ENCODE results near the gene SOAT1. TPM values are rescaled to one million over a fixed set of nuclear protein-coding genes. Genes with fewer than 3 reads are reported as not detected.

SOAT1 gene
- total and polyA plus RNA-seq, 2 of the 8 experiments (the other 6 are each of a cell fraction or from before 2014, with no cell fraction given) = 2.7 to 4.7 TPM

- H3K56ac ChIP-seq (replicated peaks; ENCODE audit: insufficient read length, low read depth, low read length) = no peak overlapping the region
- H3K9me3 ChIP-seq (ENCODE audit: insufficient read depth in 2 of 2, low read depth in 1 of 2, low read length in 1 of 2) = no peaks in the 10 kb centered on the region
- H3K4me3 ChIP-seq (ENCODE audit: extremely low read depth in 1 of 4, insufficient read depth in 2 of 4, low read depth in 3 of 4, low read length in 4 of 4) = no peak overlapping the region
- H3K79me1 ChIP-seq (ENCODE audit: low read depth, low read length) = no peaks in the 10 kb centered on the region
- WGBS, 2 experiments (ENCODE audit: extremely low coverage in 1 of 2, insufficient coverage in 1 of 2, insufficient read length in 1 of 2, insufficient replicate concordance in 2 of 2, low coverage in 1 of 2, low lambda C conversion rate in 2 of 2, missing lambda C conversion rate in 1 of 2) = 76% methylated on average over 1 of the region's 1 CpG; no CpG with 5 or more reads in 1 of the 2 experiments
- H4K8ac ChIP-seq (ENCODE audit: extremely low read depth, insufficient read depth, low read length) = no peak overlapping the region
- ChIA-PET CTCF (ENCODE audit: partially characterized antibody) (interaction anchor here (0.7 kb wide), 1 partner anchor 45 kb away, joined by 3 read pairs; no protein-coding TSS in a partner anchor), POLR2A (ENCODE audit: partially characterized antibody) (no interaction called here)
- no peak overlapping the region for H2BK15ac ChIP-seq (ENCODE audit: low read length)
- DNase-seq (ENCODE audit: low read depth in 1 of 2, low spot score in 2 of 2) = no peak
- H3K9ac ChIP-seq (replicated peaks in 1 of 4; ENCODE audit: extremely low read depth in 1 of 4, low read depth in 3 of 4, low read length in 3 of 4) = no peak overlapping the region
- no peak overlapping the region for H2BK120ac ChIP-seq (replicated peaks; ENCODE audit: low read depth, low read length)
- H4K5ac ChIP-seq (ENCODE audit: insufficient read length, low read depth, low read length) = no peak overlapping the region
- no peak overlapping the region for H2AFZ ChIP-seq (ENCODE audit: low read length)
- no peaks in the 10 kb centered on the region for H3K36me3 ChIP-seq (ENCODE audit: control insufficient read depth in 2 of 4, insufficient read depth in 4 of 4, low read length in 3 of 4)
- no peaks in the 10 kb centered on the region for H3K23me2 ChIP-seq (ENCODE audit: low read depth, low read length)
- H4K91ac ChIP-seq (replicated peaks; ENCODE audit: insufficient read length, low read length) = no peak overlapping the region
- no peak overlapping the region for H3K18ac ChIP-seq (ENCODE audit: extremely low read depth, low read length)
- no peak overlapping the region for H3K27ac ChIP-seq (ENCODE audit: low read depth, low read length)
- no peak overlapping the region for H2BK20ac ChIP-seq (ENCODE audit: low read length)
- peaks cover 18 to 44% (median 38%) of the 10 kb centered on the region in 4 experiments for H3K27me3 ChIP-seq (replicated peaks in 1 of 4; ENCODE audit: control insufficient read depth in 3 of 4, extremely low read depth in 1 of 4, insufficient read depth in 3 of 4, low read length in 3 of 4)
- no peak overlapping the region for H3K14ac ChIP-seq (ENCODE audit: insufficient read length)
- no peak overlapping the region for H2BK12ac ChIP-seq (ENCODE audit: low read depth, low read length)
- H3K4ac ChIP-seq (replicated peaks; ENCODE audit: insufficient read length, low read depth, low read length) = no peak overlapping the region
- no peak overlapping the region for H3K4me2 ChIP-seq (ENCODE audit: insufficient read depth in 1 of 2, low read depth in 2 of 2, low read length in 2 of 2)
- H3K4me1 ChIP-seq (replicated peaks in 1 of 4; ENCODE audit: control insufficient read depth in 3 of 4, insufficient read depth in 4 of 4, low read length in 3 of 4) = peaks cover 0 to 7% (median 1%) of the 10 kb centered on the region in 4 experiments; a peak in 4 of 7 replicates
- no peak overlapping the region for H3K23ac ChIP-seq (ENCODE audit: insufficient read length)
- H3K79me2 ChIP-seq (ENCODE audit: control insufficient read depth in 1 of 2, insufficient read depth in 2 of 2, low read length in 2 of 2) = no peaks in the 10 kb centered on the region
- H4K20me1 ChIP-seq (replicated peaks in 1 of 2; ENCODE audit: control insufficient read depth in 1 of 2, insufficient read depth in 2 of 2, low read length in 2 of 2) = peaks cover 0 to 4% of the 10 kb centered on the region in 2 experiments
- no peak overlapping the region for H2AK5ac ChIP-seq (ENCODE audit: low read depth, low read length)
- FAIRE-seq = no peak
- H2BK5ac ChIP-seq (ENCODE audit: low read depth, low read length) = no peak overlapping the region
- TF ChIP-seq RBBP5 (IDR thresholded peaks at IDR 0.05; ENCODE audit: borderline replicate concordance, low read depth, low read length) = no peak
- no peak for TF ChIP-seq SIX5 (IDR thresholded peaks at IDR 0.05; ENCODE audit: low read depth, low read length)
- no peak for TF ChIP-seq SIRT6 (IDR thresholded peaks at IDR 0.05; ENCODE audit: low read length)
- no peak for TF ChIP-seq CHD1 (IDR thresholded peaks at IDR 0.05; ENCODE audit: low read depth, low read length)
Observed at GRCh38 chr1:179300112-179300511, 6.5 kb downstream of the SOAT1 start.
